ENCODE measurements around the gene HSBP1L1.

DNA sequence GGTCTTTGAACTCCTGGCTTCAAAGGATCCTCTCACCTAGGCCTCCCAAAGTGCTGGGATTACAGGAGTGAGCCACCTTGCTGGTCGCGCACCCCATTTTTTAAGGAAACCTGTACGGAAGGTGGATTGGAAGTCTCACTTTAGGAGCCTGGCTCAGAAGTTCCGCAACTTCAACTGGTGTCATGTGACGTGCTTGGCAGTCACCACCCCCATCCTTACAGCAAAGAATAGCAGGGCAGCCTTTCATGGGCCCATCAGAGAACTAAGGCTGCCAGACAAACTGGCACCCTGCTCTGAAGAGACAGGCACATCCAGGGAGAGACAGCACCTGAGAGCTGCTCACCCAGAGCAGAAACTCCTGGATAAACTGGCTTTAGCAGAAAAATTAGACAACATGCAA, 9.7 kb upstream of the HSBP1L1 start:
- TF ChIP-seq POLR2AphosphoS5 (IDR thresholded peaks at IDR 0.05; ENCODE audit: borderline replicate concordance, low read depth, low read length) = no peak
- no peak for TF ChIP-seq EZH2 (IDR thresholded peaks at IDR 0.05)

Measured in SK-N-MC (cell line).